ENCODE results near the gene SH3PXD2B.

SH3PXD2B gene

GRCh38 chr5:172361566-172362238, 92.6 kb downstream of the SH3PXD2B start:
- TF ChIP-seq EZH2phosphoT487 (IDR thresholded peaks at IDR 0.05; ENCODE audit: borderline replicate concordance, low read length) = no peak
- TF ChIP-seq CTCF (IDR thresholded peaks at IDR 0.05; ENCODE audit: low read depth, low read length, poor library complexity, severe bottlenecking) = no peak
- H4K20me1 ChIP-seq (ENCODE audit: control insufficient read depth, insufficient read depth, low read depth, low read length) = no peaks in the 10 kb centered on the region
- no peak overlapping the region for H3K4me2 ChIP-seq (ENCODE audit: low read length)
- H3K27me3 ChIP-seq (ENCODE audit: control insufficient read depth, low read length) = no peaks in the 10 kb centered on the region
- H3K79me2 ChIP-seq (ENCODE audit: control insufficient read depth, low read length) = no peaks in the 10 kb centered on the region
- H3F3A ChIP-seq (ENCODE audit: control insufficient read depth, insufficient read depth) = no peaks in the 10 kb centered on the region
- no peaks in the 10 kb centered on the region for H3K9me3 ChIP-seq (ENCODE audit: control insufficient read depth, insufficient read depth, low read length)
- 0 out of 2 replicates have a peak, but pooled peaks cover 5% of the 10 kb centered on the region for H3K4me1 ChIP-seq (ENCODE audit: control insufficient read depth, low read length)
- H3K9me2 ChIP-seq (replicated peaks; ENCODE audit: control insufficient read depth, low read length) = no peaks in the 10 kb centered on the region
- no peak overlapping the region for H3K4me3 ChIP-seq (ENCODE audit: low read length)
- H3K36me3 ChIP-seq (ENCODE audit: control insufficient read depth, low read length) = no peaks in the 10 kb centered on the region
- H3K27ac ChIP-seq (ENCODE audit: low read depth, low read length) = no peak overlapping the region

- Histone ChIP-seq H3K9me3 (ENCODE audit: control insufficient read depth, insufficient read depth, low read length) (no peaks in the 10 kb centered on the region), H3F3A (ENCODE audit: control insufficient read depth, insufficient read depth) (no peaks in the 10 kb centered on the region), H3K9me2 (replicated peaks; ENCODE audit: control insufficient read depth, low read length) (no peaks in the 10 kb centered on the region), H3K4me3 (ENCODE audit: low read length) (no peak overlapping the region), H3K4me1 (ENCODE audit: control insufficient read depth, low read length) (no peaks in the 10 kb centered on the region), H3K27me3 (ENCODE audit: control insufficient read depth, low read length) (no peaks in the 10 kb centered on the region), H3K27ac (ENCODE audit: low read depth, low read length) (no peak overlapping the region), H4K20me1 (ENCODE audit: control insufficient read depth, insufficient read depth, low read depth, low read length) (no peaks in the 10 kb centered on the region), H3K36me3 (ENCODE audit: control insufficient read depth, low read length) (no peaks in the 10 kb centered on the region), H3K79me2 (ENCODE audit: control insufficient read depth, low read length) (no peaks in the 10 kb centered on the region), H3K4me2 (ENCODE audit: low read length) (no peak overlapping the region)
- TF ChIP-seq EZH2phosphoT487 (IDR thresholded peaks at IDR 0.05; ENCODE audit: borderline replicate concordance, low read length) = no peak
- no peak for TF ChIP-seq CTCF (IDR thresholded peaks at IDR 0.05; ENCODE audit: low read depth, low read length, poor library complexity, severe bottlenecking)
Measured at GRCh38 chr5:172358345-172358744, 96.0 kb downstream of the SH3PXD2B start.

GRCh38 chr5:172356527-172356926, 97.8 kb downstream of the SH3PXD2B start:
- H3K27me3 ChIP-seq (ENCODE audit: control insufficient read depth, low read length) = no peaks in the 10 kb centered on the region
- no peaks in the 10 kb centered on the region for H3K36me3 ChIP-seq (ENCODE audit: control insufficient read depth, low read length)

More at GRCh38 chr5:172356527-172356926, 97.8 kb downstream of the SH3PXD2B start:
- no peak for TF ChIP-seq CTCF (IDR thresholded peaks at IDR 0.05; ENCODE audit: low read depth, low read length, poor library complexity, severe bottlenecking)
- no peak for TF ChIP-seq EZH2phosphoT487 (IDR thresholded peaks at IDR 0.05; ENCODE audit: borderline replicate concordance, low read length)
- no peak overlapping the region for H3K27ac ChIP-seq (ENCODE audit: low read depth, low read length)
- no peaks in the 10 kb centered on the region for H3K4me1 ChIP-seq (ENCODE audit: control insufficient read depth, low read length)
- H3K79me2 ChIP-seq (ENCODE audit: control insufficient read depth, low read length) = no peaks in the 10 kb centered on the region
- H3K4me2 ChIP-seq (ENCODE audit: low read length) = no peak overlapping the region
- no peak overlapping the region for H3K4me3 ChIP-seq (ENCODE audit: low read length)
- H4K20me1 ChIP-seq (ENCODE audit: control insufficient read depth, insufficient read depth, low read depth, low read length) = no peaks in the 10 kb centered on the region
- no peaks in the 10 kb centered on the region for H3F3A ChIP-seq (ENCODE audit: control insufficient read depth, insufficient read depth)
- no peaks in the 10 kb centered on the region for H3K9me3 ChIP-seq (ENCODE audit: control insufficient read depth, insufficient read depth, low read length)
- H3K9me2 ChIP-seq (replicated peaks; ENCODE audit: control insufficient read depth, low read length) = no peaks in the 10 kb centered on the region
